ENCODE results near the gene URI1.

The URI1 gene

GRCh38 chr19:29971648-29972047 is 29.6 kb downstream of the URI1 start:
- no peak for DNase-seq (ENCODE audit: low read depth)

- DNase-seq (ENCODE audit: low read depth), result no peak
These were observed 32.7 kb downstream of the URI1 start for GRCh38 chr19:29974701-29975100.

GRCh38 chr19:29976151-29976943 is 34.3 kb downstream of the URI1 start:
- no peak for DNase-seq (ENCODE audit: low read depth)

GRCh38 chr19:29978080-29978479 is 36.0 kb downstream of the URI1 start:
- no peak for DNase-seq (ENCODE audit: low read depth)

- no peak for DNase-seq (ENCODE audit: low read depth)
These were observed 41.5 kb downstream of the URI1 start for GRCh38 chr19:29983568-29983967.

- DNase-seq (ENCODE audit: low read depth), result no peak
These were observed 43.2 kb downstream of the URI1 start for GRCh38 chr19:29985196-29985595.

- DNase-seq (ENCODE audit: low read depth), result no peak
These were observed 46.3 kb downstream of the URI1 start for GRCh38 chr19:29988351-29988750.

GRCh38 chr19:29992233-29992867 is 50.3 kb downstream of the URI1 start:
- no peak for DNase-seq (ENCODE audit: low read depth)

- DNase-seq (ENCODE audit: low read depth), result no peak
These were observed 57.5 kb downstream of the URI1 start for GRCh38 chr19:29999490-29999889.

GRCh38 chr19:30000862-30001261 is 58.8 kb downstream of the URI1 start:
- no peak for DNase-seq (ENCODE audit: low read depth)

GRCh38 chr19:30001301-30001700 is 59.3 kb downstream of the URI1 start:
- DNase-seq (ENCODE audit: low read depth), result no peak

GRCh38 chr19:30001791-30002190 is 59.8 kb downstream of the URI1 start:
- no peak for DNase-seq (ENCODE audit: low read depth)

GRCh38 chr19:30003866-30004265 is 61.8 kb downstream of the URI1 start:
- DNase-seq (ENCODE audit: low read depth), result no peak

GRCh38 chr19:30004403-30004802 is 62.4 kb downstream of the URI1 start:
- no peak for DNase-seq (ENCODE audit: low read depth)

GRCh38 chr19:30006207-30006606 is 64.2 kb downstream of the URI1 start:
- DNase-seq (ENCODE audit: low read depth), result no peak

- DNase-seq (ENCODE audit: low read depth), result no peak
These were observed 66.1 kb downstream of the URI1 start for GRCh38 chr19:30008169-30008568.

- DNase-seq (ENCODE audit: low read depth), result no peak
These were observed 67.0 kb downstream of the URI1 start for GRCh38 chr19:30009013-30009412.

GRCh38 chr19:30011051-30011578 is 69.1 kb downstream of the URI1 start:
- DNase-seq (ENCODE audit: low read depth), result no peak

GRCh38 chr19:30014770-30015169 is 72.7 kb downstream of the URI1 start:
- DNase-seq (ENCODE audit: low read depth), result no peak

GRCh38 chr19:30017172-30017571 is 75.1 kb downstream of the URI1 start:
- DNase-seq (ENCODE audit: low read depth), result no peak

- no peak for DNase-seq (ENCODE audit: low read depth)
These were observed 78.2 kb downstream of the URI1 start for GRCh38 chr19:30020189-30020588.

GRCh38 chr19:30022659-30023058 is 80.6 kb downstream of the URI1 start:
- no peak for DNase-seq (ENCODE audit: low read depth)

GRCh38 chr19:30023330-30023729 is 81.3 kb downstream of the URI1 start:
- DNase-seq (ENCODE audit: low read depth), result no peak

- DNase-seq (ENCODE audit: low read depth), result no peak
These were observed 82.1 kb downstream of the URI1 start for GRCh38 chr19:30024091-30024490.
